Raji (cell line): ENCODE measurements around the gene TMEM184C.

Source experiments
- POLR2A ChIP-seq: IDR thresholded peaks from 2 replicates; pipeline ENCODE4 v1.6.1; 2011; ENCODE audit warnings: low read depth, low read length, control low read depth; ENCODE audit not compliant: insufficient read depth

The TMEM184C gene

DNA sequence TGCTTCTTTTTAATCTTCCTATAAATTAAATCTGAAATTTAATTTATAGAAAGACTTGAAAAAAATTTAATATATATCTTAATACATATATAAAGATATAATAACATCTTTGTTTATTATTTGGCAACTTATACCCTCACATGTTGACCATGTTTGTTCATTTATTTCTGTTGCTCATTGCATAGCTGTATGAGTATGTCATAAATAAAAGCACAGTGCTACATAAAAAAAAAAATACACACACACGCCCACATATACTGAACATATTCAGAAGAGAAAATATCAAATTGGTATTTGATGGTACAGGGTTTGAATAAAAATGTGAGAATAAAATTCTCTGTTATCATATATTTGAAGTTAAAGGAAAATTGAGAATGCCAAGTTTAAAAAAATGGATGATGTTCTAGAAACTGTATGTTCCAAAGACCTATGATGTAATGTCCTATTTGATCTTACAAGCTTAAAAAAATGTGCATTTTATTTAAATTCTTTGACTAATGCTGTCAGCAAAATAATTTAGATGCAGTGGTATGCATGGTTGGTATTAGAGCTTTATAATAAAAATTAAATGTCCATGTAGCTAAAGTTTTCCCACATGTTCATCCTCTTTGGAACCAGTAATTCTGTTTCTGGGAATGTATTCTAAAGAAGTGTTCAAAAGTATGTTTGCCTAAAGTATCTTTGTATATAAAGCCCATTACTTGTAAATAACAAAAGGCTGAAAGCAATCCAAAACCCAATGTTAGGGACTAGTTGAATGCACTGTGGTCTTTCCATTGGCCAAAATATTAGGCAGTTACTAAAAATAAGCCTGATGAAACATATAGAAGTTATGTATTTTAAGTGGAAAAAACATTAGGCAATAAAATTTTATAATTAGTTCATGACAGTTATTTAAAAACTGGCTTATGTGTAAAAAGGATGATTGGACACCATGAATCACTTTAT is 12.9 kb downstream of the TMEM184C start:
- TF ChIP-seq POLR2A = no peak

DNA sequence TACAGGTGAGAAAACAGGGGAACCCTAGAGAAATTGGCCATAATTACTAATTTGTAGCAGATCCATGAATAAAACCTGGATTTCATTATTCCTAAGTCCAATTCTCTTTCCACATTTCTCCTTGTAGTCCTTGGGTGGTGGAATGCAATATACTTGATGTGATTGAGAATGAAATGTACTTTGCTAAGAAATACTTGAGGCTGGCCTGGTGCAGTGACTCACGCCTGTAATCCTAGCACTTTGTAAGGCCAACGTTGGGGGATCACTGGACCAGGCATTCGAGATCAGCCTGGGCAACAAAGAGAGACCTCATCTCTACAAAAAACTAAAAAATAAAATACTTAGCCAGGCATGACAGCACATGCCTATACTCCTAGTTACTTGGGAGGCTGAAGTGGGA is 15.9 kb downstream of the TMEM184C start:
- TF ChIP-seq POLR2A = no peak

DNA sequence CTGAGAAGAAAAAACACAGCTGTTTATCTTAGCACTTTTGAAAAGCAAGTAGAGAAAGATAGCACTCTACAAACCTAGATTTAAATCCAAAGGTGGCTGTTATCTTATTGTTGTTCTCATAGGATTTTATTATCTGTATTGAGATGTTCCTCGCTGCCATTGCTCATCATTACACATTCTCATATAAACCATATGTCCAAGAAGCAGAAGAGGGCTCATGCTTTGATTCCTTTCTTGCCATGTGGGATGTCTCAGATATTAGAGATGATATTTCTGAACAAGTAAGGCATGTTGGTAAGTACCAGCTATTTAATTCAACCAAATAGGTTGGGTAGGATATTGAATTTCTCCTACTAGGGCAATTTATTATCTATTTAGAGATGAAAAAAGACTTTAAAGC is 16.4 kb downstream of the TMEM184C start:
- no peak for TF ChIP-seq POLR2A

DNA sequence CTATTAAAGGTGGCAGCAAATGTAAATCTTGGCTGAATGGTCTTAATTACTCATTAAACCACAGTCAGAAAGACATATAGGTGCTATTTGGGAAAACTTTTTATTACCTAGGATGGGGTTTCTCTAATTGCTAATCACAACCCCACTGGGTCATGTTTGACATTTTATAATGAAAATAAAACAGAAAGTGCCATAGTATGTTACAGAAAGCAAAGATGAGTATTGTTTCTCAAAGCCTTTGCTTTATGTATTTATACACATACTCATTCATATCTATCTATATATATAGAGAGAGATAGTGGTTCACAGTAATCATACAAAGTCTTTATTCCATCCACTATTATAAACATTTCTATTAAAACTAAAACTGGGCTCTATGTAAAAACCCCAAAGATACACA is 18.2 kb downstream of the TMEM184C start:
- no peak for TF ChIP-seq POLR2A

DNA sequence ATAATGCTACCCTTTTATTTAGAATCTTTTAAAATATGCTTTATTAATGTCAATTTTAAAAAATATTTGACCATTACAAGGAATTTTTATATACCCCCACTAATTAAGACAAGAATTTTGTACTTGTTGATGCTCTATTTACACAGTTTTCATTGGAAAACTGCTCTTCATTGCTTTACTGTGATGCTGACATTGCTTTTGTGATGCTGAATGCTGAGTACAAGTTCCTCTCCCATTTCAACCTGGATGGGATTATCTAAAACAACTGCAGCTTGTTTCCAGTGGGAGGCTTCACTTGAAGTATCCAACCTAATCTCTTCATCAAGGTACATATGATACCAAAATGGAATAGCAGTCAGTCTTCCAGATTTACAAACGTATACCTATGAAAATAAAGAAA is 21.2 kb downstream of the TMEM184C start:
- TF ChIP-seq POLR2A = no peak

DNA sequence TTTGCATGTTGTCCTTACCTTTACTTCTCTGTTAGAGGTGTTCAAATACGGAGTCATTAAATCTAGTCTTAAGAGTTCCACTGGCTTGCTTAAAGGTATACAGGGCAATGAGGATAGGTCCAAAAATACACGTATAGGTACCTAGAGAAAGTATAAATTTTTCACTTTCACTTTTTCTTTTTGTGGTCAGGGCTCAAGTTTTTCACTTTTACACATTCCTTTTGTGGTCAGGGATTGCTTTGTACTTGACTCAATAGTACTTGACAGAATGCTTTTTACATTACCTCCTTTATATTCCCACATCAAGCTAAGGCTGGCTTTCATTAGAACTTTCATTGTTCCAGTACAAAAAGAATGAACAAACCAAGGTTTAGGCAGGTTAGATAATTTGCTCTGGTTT is 21.7 kb downstream of the TMEM184C start:
- no peak for TF ChIP-seq POLR2A

DNA sequence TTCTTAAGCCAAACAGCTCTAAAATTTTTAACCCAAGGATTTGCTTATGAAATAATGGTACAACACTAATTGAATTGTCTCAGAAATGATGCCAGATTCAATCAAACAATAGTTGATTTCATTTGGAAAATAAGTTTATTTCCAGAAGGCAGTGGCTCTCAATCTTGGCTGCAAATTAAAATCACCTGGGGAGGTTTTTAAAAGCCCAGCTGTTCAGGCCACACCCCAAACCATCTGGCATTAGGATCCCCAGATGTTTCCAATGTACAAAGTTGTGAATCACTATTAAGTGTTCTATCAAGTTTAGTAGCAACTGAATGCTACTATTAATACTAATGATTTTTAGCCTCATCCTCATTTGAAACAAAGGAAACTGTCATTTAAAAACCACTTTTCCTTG is 22.2 kb downstream of the TMEM184C start:
- no peak for TF ChIP-seq POLR2A

DNA sequence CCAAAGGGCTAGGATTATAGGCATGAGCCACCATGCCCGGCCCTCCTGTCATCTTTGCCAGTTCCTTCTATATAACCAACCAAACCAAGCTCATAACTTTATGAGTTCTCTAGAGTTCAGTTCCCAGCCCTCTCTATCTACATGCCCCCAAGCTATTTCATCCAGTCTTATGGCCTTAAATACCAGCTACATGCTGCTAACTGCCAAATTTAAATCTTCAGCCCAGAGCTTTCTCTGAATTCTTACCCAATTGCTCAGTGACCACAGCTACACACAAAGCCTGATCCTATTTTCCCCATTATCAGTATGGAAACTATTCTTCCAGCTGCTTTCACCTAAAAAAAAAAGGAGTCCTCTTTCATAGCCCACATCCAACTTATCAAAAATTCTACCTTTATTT is 23.1 kb downstream of the TMEM184C start:
- TF ChIP-seq POLR2A = no peak

DNA sequence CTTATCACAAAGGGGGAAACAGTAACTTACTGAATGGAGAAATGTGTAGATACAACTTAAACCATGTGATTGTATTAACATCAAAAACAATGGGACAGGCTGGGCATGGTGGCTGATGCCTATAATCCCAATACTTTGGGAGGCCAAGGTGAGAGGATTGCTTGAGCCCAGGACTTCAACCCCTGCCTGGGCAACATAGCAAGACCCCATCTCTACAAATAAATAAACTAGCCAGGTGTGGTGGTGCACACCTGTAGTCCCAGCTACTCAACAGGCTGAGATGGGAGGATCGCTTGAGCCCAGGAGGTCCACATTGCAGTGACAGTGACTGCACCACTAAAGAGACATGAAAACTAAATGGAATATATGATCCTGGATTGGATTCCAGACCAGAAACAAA is 26.4 kb downstream of the TMEM184C start:
- TF ChIP-seq POLR2A = no peak

DNA sequence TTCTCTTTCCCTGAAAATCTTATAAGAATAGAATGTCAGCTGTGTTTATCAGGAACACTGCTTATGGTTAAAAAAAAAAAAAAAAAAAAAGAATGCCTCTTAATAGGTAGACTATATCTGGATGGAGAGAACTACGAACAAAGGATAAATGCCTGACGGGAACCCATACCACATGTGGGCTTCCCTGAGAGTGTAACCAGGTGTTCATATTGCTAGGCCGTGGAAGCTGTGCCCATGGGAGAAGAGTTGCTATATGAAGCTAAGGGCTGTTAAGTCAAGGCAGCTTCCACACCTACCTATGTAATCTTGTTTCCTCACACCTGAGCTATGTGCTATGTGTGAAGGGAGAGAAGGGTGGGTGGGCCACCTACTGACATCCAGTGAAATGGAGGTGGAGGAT is 27.3 kb downstream of the TMEM184C start:
- TF ChIP-seq POLR2A = no peak

DNA sequence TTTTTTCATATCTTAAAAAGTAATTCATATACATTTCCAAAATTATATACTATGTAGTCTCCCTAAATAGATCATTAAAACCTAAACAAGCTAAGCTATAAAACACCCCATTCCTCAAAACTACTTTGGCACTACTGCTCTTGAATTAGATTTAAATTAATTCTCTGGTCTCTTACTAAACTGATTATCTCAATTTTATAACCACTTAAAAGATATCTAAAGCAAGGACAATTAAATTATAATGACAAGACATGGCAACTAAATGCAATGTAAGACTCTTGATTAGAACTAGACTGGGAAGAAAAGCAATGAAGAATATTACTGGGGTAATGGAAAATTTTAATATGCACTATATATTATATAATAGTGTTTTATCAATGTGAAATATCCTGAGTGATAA is 27.9 kb downstream of the TMEM184C start:
- no peak for TF ChIP-seq POLR2A

DNA sequence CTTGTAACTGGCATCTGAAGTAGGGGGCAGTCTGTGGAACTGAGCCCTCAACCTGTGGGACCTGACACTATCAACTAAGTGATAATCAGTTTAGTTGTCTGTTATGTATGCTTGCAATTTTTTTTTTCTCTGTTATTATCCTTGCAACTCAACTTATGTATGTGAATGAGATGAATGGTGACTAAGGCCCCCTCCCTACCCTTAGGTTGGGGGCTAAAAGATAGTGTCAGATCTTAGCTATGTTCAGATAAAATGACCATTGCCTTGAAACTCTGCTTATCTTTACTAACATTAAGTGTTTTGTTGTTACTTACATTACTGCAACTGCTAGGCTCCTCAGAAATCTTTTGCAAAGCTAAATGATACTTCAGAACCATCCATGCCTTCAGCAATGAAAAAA is 31.5 kb downstream of the TMEM184C start:
- no peak for TF ChIP-seq POLR2A

DNA sequence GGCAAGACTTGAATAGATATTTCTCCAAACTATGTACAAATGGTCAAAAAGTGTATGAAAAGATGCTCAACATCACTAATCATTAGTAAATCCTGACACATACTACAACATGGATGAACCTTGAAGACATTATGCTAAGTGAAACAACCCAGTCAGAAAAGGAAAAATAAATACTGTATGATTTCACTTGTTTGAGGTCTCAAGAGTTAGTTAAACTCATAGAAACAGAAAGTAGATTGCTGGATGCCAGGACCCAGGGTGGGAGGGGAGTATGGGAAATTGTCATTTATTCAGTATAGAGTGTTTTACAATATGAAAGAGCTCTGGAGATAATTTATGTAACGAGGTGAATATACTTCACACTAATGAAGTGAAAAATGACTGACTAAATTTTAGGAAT is 34.4 kb downstream of the TMEM184C start:
- no peak for TF ChIP-seq POLR2A

DNA sequence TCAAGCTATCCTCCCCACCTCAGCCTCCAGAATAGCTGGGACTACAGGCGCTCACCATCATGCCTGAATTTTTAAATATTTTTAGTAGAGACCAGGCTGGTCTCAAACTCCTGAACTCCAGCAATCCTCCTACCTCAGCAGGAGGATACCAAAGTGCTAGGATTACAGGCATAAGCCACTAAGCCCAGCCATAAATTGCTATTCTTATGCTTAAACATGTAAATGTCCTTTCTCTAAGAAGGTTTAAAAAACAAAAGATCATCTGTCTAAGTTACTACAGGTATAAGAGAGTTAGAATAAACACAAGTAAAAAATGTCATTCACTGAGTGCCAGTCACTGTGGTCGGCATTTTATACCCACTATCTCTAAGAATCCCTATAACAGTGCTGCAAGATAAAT is 38.4 kb downstream of the TMEM184C start:
- TF ChIP-seq POLR2A = no peak

DNA sequence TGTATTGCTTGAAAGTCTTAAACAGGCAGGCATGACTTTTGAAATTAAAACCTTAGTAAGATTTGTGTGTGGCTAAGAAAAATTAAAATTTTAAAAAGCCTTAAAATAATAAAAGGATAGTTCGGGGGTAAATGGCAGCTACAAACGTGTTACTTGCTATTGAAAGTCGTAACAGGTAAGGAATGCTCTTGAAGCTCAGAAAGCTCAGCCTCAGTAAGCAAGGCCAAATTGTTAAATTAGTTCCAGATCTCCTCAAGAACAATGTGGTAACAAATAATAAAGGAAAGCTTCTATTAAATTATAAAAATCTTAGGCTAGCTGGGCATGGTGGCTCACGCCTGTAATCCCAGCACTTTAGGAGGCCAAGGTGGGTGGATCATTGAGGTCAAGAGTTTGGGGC is 41.3 kb downstream of the TMEM184C start:
- TF ChIP-seq POLR2A = no peak

DNA sequence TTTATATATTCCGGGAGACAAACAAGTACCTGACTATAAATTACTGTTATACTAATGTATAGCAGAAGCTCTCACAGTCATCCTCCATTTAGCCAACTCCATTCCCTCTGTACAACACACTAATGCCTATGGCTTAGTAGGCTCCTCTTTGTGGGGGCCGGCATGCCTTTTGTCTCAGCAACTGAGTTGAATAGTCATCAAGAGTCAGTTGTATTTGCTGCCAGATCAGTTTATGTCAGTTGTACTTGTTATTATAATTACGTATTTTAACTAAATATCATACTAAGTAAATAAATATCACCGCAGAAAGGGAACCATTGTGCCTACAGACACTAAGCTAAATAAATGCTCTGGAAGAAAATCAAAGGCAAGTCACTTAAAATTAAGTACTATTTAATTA is 56.9 kb downstream of the TMEM184C start:
- no peak for TF ChIP-seq POLR2A

DNA sequence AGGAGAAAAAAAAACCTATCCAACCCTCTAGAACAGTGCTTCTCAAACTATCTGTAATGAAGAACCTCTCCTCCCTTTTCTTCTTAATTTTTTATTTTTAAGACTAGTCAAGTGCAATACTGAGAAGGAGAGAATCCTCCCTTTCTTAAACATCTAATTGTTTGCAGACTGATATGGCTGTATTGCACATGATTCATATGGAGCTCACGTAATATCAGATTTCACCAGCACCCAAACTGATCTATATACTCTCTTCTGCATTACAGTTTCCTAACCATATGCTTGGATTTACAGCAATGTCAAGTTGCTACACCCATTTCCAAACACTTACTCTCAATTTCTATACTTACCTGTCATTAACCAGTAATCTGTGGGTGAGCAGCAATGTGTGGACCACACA is 57.3 kb downstream of the TMEM184C start:
- TF ChIP-seq POLR2A = no peak

DNA sequence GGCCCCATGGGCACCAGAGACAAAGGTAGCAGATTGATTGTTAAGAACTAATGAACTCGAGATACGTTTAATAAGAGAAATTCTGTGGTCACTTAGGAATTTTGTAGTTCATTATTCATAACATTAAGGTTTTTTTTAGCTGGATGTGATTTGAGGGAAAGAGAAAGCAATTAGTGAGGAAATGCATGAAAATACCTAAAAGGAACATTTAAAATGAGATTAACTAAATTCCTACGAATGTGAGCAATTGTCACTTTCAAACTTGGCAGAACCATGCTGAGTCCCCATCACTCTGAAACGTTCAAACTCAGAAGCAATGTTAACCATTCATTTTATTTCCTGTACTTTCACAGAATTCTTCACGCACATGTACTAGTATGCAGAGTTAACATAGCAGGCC is 60.9 kb downstream of the TMEM184C start:
- no peak for TF ChIP-seq POLR2A
